Measurements from ENCODE around the gene SERINC4.

Gene SERINC4

DNA sequence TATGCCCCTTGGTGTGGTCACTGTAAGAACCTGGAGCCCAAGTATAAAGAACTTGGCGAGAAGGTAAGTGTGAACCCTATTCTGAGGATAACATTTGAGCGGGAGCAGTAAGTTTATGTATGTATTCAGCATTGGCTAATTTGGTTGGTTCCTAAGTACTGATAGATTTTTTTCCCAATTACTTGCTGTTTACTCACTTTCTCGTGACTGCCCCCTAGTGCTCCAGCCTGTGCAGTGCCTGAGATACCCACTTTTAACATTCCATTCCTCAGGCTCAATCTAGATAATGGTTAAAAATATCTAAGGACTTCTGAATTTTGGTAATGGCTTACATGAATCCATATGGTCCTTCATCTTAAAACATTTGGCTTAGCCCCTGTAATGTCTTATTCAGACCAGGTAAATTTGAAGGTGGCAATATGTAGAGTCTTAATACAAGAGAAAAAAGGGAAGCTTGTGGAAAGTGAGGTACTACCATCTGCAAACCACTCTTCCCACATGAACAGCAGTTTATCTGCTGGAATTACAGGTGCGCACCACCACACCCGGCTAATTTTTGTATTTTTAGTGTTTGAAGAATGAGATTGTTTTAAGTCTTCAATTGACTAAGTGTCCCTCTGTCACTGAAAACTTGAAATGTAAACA, 30.3 kb downstream of the SERINC4 start:
- TF ChIP-seq, protein P1, sequence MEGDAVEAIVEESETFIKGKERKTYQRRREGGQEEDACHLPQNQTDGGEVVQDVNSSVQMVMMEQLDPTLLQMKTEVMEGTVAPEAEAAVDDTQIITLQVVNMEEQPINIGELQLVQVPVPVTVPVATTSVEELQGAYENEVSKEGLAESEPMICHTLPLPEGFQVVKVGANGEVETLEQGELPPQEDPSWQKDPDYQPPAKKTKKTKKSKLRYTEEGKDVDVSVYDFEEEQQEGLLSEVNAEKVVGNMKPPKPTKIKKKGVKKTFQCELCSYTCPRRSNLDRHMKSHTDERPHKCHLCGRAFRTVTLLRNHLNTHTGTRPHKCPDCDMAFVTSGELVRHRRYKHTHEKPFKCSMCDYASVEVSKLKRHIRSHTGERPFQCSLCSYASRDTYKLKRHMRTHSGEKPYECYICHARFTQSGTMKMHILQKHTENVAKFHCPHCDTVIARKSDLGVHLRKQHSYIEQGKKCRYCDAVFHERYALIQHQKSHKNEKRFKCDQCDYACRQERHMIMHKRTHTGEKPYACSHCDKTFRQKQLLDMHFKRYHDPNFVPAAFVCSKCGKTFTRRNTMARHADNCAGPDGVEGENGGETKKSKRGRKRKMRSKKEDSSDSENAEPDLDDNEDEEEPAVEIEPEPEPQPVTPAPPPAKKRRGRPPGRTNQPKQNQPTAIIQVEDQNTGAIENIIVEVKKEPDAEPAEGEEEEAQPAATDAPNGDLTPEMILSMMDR (IDR thresholded peaks at IDR 0.05; ENCODE audit: low read length, missing control alignments): peak; percentile 98
- DNase-seq (ENCODE audit: low read depth): peak; percentile 78
- no peak overlapping the region for H3K4me3 ChIP-seq (replicated peaks; ENCODE audit: low read depth, low read length)

DNA sequence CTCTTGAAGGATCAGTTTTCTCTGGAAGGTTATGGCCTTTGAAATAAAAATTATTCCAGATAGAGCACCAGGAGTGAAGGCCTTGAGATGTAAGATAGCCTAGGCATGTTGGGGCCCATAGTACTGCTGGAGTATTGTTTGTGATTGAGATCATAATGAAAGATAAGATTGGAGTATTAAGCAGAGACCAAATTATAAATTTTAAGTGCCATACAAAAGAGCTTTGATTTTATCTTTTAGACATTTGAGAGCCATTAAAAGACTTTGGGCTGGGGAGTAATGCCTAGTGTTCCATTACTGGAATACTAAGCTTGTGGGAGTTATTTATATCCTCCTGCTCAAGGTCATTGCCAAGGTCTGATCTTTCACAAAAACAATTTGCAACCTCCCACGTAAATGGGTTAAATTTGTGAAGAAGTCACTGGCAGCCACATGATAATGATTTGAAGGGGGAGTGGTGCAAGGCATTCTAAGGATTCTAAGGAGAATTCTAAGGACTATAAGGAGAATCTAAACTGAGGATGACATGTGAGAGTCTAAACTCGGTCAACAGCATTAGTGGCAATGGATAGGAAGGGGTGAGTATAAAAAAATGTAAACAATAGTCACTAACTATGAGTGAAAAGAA, 36.1 kb downstream of the SERINC4 start:
- TF ChIP-seq, protein P1 (IDR thresholded peaks at IDR 0.05; ENCODE audit: low read length, missing control alignments): no peak
- no peak overlapping the region for H3K4me3 ChIP-seq (replicated peaks; ENCODE audit: low read depth, low read length)
- DNase-seq (ENCODE audit: low read depth): no peak

DNA sequence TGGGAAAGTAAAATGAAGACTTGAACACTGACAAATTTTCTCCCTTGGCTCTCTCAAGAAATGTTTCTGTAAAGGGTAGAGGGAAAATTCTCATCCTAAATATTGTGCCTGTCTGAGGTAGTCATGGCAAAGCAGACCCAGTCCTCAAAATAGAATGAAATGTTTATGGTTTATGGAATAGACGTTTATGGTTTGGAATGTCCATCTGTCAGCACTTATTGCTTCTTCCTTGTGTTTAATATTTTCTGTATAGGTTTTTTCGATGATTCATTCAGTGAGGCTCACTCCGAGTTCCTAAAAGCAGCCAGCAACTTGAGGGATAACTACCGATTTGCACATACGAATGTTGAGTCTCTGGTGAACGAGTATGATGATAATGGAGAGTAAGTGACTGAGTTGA, 37.2 kb downstream of the SERINC4 start:
- TF ChIP-seq, protein P1 (IDR thresholded peaks at IDR 0.05; ENCODE audit: low read length, missing control alignments): no peak
- no peak overlapping the region for H3K4me3 ChIP-seq (replicated peaks; ENCODE audit: low read depth, low read length)
- DNase-seq (ENCODE audit: low read depth): no peak

DNA sequence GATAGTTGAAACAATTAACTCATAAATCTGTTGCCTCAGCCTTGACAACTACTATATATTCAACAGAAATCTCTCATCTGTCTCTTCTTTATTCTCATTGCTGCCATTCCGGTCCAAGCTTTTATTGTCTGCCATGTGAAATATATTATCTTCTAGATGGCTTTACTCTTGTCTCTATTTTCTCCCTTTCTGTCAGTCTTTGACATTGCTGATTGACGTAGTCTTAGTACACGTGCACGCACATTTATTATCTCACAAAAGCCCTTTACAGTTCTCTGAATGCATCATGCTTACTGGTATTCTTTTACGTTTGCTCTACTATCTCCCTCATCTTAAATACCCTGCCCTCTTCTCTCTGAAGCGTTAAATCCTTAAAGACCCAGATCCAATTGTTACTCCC, 48.1 kb downstream of the SERINC4 start:
- TF ChIP-seq, protein P1 (IDR thresholded peaks at IDR 0.05; ENCODE audit: low read length, missing control alignments): no peak
- DNase-seq (ENCODE audit: low read depth): no peak
- no peak overlapping the region for H3K4me3 ChIP-seq (replicated peaks; ENCODE audit: low read depth, low read length)

DNA sequence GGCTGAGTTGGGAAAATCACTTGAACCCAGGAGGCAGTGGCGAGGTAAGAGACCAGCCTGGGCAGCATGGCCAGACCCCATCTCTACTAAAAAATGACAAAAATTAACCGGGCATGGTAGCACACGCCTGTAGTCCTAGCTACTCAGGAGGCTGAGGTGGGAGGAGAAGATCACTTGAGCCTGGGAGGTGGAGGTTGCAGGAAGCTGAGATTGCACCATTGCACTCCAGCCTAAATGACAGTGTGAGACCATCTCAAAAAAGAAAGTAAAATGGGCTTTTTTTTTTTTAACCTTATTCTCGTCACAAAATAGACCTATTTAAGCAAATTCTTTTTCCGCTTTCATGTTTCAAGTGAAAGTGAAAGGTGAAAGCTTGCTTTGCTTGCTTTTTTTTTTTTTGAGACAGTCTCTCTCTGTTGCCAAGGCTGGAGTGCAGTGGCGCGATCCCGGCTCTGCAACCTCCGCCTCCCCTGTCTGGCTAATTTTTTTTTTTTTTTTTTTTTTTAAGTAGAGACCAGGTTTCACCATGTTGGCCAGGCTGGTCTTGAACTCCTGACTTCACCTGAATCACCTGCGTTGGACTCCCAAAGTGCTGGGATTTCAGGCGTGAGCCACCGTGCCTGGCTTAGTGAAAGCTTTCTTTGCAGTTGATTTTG, 50.2 kb downstream of the SERINC4 start:
- H3K4me3 ChIP-seq (replicated peaks; ENCODE audit: low read depth, low read length): no peak overlapping the region
- no peak for DNase-seq (ENCODE audit: low read depth)

DNA sequence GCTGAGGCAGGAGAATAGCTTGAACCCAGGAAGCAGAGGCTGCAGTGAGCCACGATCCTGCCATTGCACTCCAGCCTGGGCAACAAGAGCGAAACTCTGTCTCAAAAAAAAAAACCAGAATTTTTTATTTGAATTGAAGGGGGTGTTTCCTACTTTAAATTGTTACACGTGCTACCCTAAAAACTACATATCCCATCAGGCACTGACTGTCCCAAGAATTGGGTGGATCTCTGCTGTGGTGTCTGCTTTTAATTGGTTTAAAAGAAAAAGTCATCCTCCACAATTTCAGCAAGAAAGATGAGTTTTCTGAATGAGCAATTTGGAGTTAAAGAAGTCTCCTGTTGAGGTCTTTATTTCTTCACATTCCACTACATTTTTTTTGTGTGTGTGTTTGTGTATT, 51.6 kb downstream of the SERINC4 start:
- peak; percentile 31 for DNase-seq (ENCODE audit: low read depth)
- peak overlapping the region; percentile 75 for H3K4me3 ChIP-seq (replicated peaks; ENCODE audit: low read depth, low read length)
- TF ChIP-seq, protein P1 (IDR thresholded peaks at IDR 0.05; ENCODE audit: low read length, missing control alignments): no peak

More for the DNA sequence above, 50.2 kb downstream of the SERINC4 start:
- TF ChIP-seq, protein P1 (IDR thresholded peaks at IDR 0.05; ENCODE audit: low read length, missing control alignments): no peak

DNA sequence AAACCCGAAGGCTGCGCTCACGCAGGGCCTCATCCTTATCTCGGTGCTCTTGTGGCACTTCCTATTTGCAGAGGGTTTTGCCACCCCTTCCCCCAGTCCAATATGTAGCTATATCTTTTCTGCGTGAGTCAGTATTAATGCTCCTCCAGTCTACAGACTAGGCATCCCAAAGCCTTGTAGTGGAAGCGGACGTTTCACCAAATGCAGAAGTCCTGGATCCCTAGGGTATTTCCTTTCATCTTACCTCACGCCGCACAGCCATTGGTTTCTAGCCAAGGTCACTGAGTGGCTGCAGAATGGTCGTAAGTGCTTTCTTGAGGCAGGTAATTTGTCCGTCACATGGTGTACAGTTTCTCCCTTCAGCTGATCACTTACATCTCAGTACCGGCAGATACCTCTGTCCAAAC, 53.1 kb downstream of the SERINC4 start:
- peak; percentile 45 for DNase-seq (ENCODE audit: low read depth)

DNA sequence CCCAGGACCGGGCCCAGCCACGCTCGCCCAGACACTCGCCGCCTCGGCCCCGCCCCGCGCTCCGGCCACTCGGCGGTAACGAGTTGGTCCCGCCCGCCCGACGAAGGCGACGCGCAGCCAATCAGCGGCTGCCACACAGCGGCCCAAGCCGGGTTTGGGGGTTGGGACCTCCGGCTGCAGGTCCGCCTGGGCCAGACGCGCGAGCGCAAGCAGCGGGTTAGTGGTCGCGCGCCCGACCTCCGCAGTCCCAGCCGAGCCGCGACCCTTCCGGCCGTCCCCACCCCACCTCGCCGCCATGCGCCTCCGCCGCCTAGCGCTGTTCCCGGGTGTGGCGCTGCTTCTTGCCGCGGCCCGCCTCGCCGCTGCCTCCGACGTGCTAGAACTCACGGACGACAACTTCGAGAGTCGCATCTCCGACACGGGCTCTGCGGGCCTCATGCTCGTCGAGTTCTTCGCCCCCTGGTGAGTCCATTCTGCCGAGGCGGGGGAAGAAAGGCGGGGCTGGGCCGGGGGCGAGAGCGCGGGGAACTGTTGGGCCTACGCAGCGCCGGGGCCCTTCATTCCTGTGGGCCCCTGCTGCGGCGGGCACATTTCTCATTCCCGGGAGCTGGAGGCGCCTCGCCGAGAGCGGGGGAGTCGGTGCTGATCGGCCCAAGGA, 53.6 kb downstream of the SERINC4 start, which contains the start of gene PDIA3:
Gene PDIA3, plus strand, starts transcription at position 194 of the 658 bp plus-strand sequence. Its CDS starts 102 bp downstream, at position 296.
- peak within 1 kb of the TSS; percentile 75 for H3K4me3 ChIP-seq (replicated peaks; ENCODE audit: low read depth, low read length)

More for the DNA sequence above, 53.1 kb downstream of the SERINC4 start:
- H3K4me3 ChIP-seq (replicated peaks; ENCODE audit: low read depth, low read length): peak overlapping the region; percentile 75

More for the DNA sequence above, 53.6 kb downstream of the SERINC4 start, which contains the start of gene PDIA3:
- peak; percentile 88 for DNase-seq (ENCODE audit: low read depth)

Measured in fibroblast of pulmonary artery (primary cell).